ENCODE results near the gene ITGB5. TPM values are rescaled to one million over a fixed set of nuclear protein-coding genes. Genes with fewer than 3 reads are reported as not detected.

The ITGB5 gene
- total RNA-seq, 1 experiment from 2014 or later, result 146 TPM

DNA sequence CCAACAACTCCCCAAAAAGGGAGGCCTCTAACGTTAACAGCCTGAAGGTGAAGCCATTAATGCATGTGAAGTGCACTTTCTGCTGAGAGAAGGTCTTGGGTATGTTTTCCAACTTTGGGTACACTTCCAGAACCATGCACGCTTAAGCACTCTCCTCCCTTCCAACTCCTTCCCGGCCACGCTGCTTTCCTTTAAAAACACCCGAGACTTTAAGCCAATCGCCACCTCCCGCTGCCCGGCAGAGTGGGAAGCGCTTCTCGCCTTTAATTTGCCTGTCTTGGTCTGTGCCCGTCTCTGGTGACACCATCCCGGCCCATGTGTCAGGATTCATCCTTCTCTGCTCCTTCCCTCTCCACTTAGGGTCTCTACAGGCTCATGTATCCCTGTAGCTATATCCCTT is 35.3 kb downstream of the ITGB5 start:
- Histone ChIP-seq H2BK5ac (ENCODE audit: insufficient read length, low read length) (no peak overlapping the region), H3K9ac (ENCODE audit: extremely low read depth, insufficient read length, low read length) (no peak overlapping the region), H4K20me1 (ENCODE audit: control insufficient read depth, insufficient read depth, insufficient read length) (no peaks in the 10 kb centered on the region), H3K27me3 (ENCODE audit: insufficient read depth, low read length) (no peaks in the 10 kb centered on the region), H3K9me3 (ENCODE audit: control insufficient read depth, low read depth, low read length) (no peaks in the 10 kb centered on the region), H2BK12ac (ENCODE audit: insufficient read length, low read depth, low read length) (no peak overlapping the region), H3K4me1 (ENCODE audit: insufficient read depth, low read length) (no peaks in the 10 kb centered on the region; the same call in 1 of the 2 replicates), H2BK120ac (ENCODE audit: low read depth, low read length, poor library complexity, severe bottlenecking) (no peak overlapping the region), H3K56ac (ENCODE audit: insufficient read length, low read depth, low read length) (no peak overlapping the region), H3K18ac (ENCODE audit: insufficient read length, low read depth, low read length) (no peak overlapping the region), H2AK5ac (ENCODE audit: insufficient read length, low read length) (no peak overlapping the region), H4K8ac (replicated peaks; ENCODE audit: insufficient read length, low read depth, low read length) (no peak overlapping the region), H2AFZ (ENCODE audit: low read length) (no peak overlapping the region), H3K4me2 (ENCODE audit: insufficient read depth, insufficient read length, low read length) (no peak overlapping the region), H3K23me2 (ENCODE audit: insufficient read length, low read depth, low read length, poor library complexity, severe bottlenecking) (no peaks in the 10 kb centered on the region), H3T11ph (ENCODE audit: low read length) (no peak overlapping the region), H3K79me1 (ENCODE audit: insufficient read depth, low read depth, low read length, poor library complexity, severe bottlenecking) (peaks cover 3% of the 10 kb centered on the region), H3K14ac (ENCODE audit: insufficient read depth, low read length) (no peak overlapping the region; the same call in 1 of the 2 replicates), H3K27ac (ENCODE audit: insufficient read length, low read depth, low read length) (no peak overlapping the region), H3K4ac (ENCODE audit: low read depth, low read length) (no peak overlapping the region), H2BK15ac (ENCODE audit: low read depth, low read length) (no peak overlapping the region), H2BK20ac (ENCODE audit: low read depth, low read length, poor library complexity, severe bottlenecking) (no peak overlapping the region), H3K23ac (ENCODE audit: insufficient read length, low read depth, low read length) (no peak overlapping the region), H4K91ac (ENCODE audit: insufficient read length, low read depth, low read length) (no peak overlapping the region), H3K79me2 (ENCODE audit: insufficient read depth, low read length) (peaks cover 5% of the 10 kb centered on the region; the same call in 1 of the 2 replicates), H4K5ac (ENCODE audit: insufficient read length, low read depth, low read length) (no peak overlapping the region)
- H3K4me3 Mint-ChIP-seq, result no peak overlapping the region
- peaks cover 16% of the 10 kb centered on the region in 2 experiments for H3K4me1 Mint-ChIP-seq
- no CpG with 5 or more reads among the region's 12 CpGs for WGBS (ENCODE audit: extremely low coverage, insufficient read length, low lambda C conversion rate)
- peak overlapping the region; percentile 37 to 81 (median 66); a peak in 4 of 7 replicates for H3K27ac Mint-ChIP-seq
- no peak for TF ChIP-seq CTCF (conservative IDR thresholded peaks at IDR 0.05)
- H3K36me3 Mint-ChIP-seq (ENCODE audit: insufficient read depth in 1 of 3, low read depth in 3 of 3), result peaks cover 17 to 40% (median 35%) of the 10 kb centered on the region in 3 experiments; a peak in 6 of 7 replicates
- no peaks in the 10 kb centered on the region for H3K27me3 Mint-ChIP-seq (ENCODE audit: low read depth)
- no peaks in the 10 kb centered on the region for H3K9me3 Mint-ChIP-seq
- no peak for DNase-seq
